IPS-18a (cell line): Measurements from ENCODE around the gene NUDT17.
"Not testable (repeated sequence)": the region's sequence is repeated elsewhere in the genome, so short reads cannot be mapped to it uniquely, and the experiment has no call there.

ENCODE experiments used
- H3K27ac ChIP-seq: one replicate; pipeline ENCODE4 v1.5.1; 2013; ENCODE audit warnings: low read length
- H3K27me3 ChIP-seq: one replicate; pipeline ENCODE4 v1.6.1; 2013; ENCODE audit warnings: mild to moderate bottlenecking, low read length; ENCODE audit not compliant: control insufficient read depth, insufficient read depth
- H3K36me3 ChIP-seq: one replicate; pipeline ENCODE4 v1.6.1; 2013; ENCODE audit warnings: low read depth, low read length; ENCODE audit not compliant: control insufficient read depth
- H3K4me1 ChIP-seq: one replicate; pipeline ENCODE4 v1.6.1; 2013; ENCODE audit warnings: low read depth, low read length; ENCODE audit not compliant: control insufficient read depth
- H3K4me3 ChIP-seq: one replicate; pipeline ENCODE4 v1.5.1; 2013; ENCODE audit warnings: low read length
- H3K9ac ChIP-seq: one replicate; pipeline ENCODE4 v1.6.1; 2013; ENCODE audit warnings: mild to moderate bottlenecking, low read length, moderate library complexity
- H3K9me3 ChIP-seq: one replicate; pipeline ENCODE4 v1.6.1; 2013; ENCODE audit warnings: low read depth, low read length; ENCODE audit not compliant: control insufficient read depth

The NUDT17 gene, protein sequence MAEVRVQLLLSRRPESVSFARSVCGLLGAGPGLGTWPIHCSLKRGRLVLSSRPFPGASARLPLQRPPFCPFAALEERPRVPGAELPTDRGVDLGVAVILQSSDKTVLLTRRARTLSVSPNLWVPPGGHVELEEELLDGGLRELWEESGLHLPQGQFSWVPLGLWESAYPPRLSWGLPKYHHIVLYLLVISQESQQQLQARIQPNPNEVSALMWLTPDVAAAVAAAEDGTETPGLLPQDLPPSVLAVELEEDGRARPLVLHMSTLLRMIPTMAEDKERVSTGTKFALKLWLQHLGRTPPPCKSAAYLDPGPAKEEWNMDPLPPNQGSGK

GRCh38 chr1:145845514-145846161 lies at the start of gene NUDT17:
Gene NUDT17 (plus strand): TSS chr1:145845630. CDS start chr1:145845641, 11 bp downstream.
- H3K4me1 ChIP-seq = no peaks in the 10 kb centered on the region
- H3K4me3 ChIP-seq = peak within 1 kb of the TSS; percentile 72
- H3K36me3 ChIP-seq = peaks cover 41% of the 10 kb centered on the region
- no peaks in the 10 kb centered on the region for H3K9me3 ChIP-seq
- H3K9ac ChIP-seq = peak within 1 kb of the TSS; percentile 47
- H3K27me3 ChIP-seq = peaks cover 10% of the 10 kb centered on the region
- H3K27ac ChIP-seq = no peak within 1 kb of the TSS

- Histone ChIP-seq H3K27me3 (no peaks in the 10 kb centered on the region), H3K9ac (no peak overlapping the region), H3K36me3 (no peaks in the 10 kb centered on the region), H3K4me1 (no peaks in the 10 kb centered on the region), H3K9me3 (peaks cover 5% of the 10 kb centered on the region), H3K27ac (no peak overlapping the region), H3K4me3 (no peak overlapping the region)
Measured at GRCh38 chr1:145796753-145797152, 48.7 kb upstream of the NUDT17 start.

DNA sequence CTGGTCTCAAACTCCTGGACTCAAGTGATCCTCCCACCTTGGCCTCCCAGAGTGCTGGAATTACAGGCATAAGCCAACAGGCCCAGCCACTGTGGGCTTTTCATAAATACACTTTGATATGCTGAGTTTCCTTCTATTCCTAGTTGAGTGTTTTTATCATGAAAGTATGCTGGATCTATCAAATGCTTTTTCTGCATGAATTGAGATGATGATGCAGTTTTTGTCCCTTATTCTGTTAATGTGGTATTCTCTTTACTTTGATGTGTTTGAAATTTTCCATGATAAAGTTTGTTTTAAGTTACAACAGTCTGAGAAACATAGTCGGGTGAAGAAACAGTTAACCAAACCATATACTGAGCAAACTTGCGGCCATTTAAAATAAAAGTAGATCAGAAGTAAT lies 45.6 kb upstream of the NUDT17 start:
- Histone ChIP-seq H3K27me3 (no peaks in the 10 kb centered on the region), H3K4me3 (no peak overlapping the region), H3K9ac (no peak overlapping the region), H3K27ac (no peak overlapping the region), H3K9me3 (peaks cover 5% of the 10 kb centered on the region), H3K36me3 (no peaks in the 10 kb centered on the region), H3K4me1 (no peaks in the 10 kb centered on the region)

DNA sequence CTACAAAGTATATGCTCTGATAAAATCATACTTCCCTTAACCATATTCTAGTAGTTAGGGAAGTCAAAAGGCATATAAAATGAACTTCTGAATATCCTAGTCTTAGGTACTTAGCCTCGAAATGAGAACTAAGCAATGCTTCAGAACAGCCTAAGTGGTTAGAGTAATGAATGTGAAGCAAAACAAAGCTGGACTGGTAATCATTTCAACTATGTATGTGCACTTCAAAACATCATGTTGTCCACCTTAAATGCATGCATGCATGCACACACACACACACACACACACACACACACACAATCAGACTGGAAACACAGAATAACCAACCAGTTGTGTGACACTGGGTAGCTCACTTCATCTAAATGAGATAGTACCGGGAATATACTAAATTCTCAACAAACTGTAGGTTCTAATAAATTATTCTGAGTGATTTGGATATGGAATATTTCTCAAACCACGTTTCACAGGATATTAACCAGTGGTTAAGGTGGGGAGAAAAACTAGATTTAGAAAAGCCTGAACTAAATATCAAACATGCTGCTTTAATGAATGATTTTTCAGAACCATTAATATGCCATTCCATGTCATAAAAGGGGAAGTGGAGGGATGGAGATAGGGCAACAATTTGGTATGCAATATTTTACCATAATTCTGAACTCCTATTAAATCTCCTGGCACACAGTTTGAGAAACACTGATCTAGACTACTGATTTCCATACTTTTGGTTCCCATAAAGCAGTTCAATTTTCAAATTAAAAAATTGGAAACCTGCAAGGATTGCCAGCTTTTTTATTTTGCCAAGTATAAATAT lies 41.0 kb upstream of the NUDT17 start:
- no peak overlapping the region for H3K9ac ChIP-seq
- no peaks in the 10 kb centered on the region for H3K9me3 ChIP-seq
- no peaks in the 10 kb centered on the region for H3K27me3 ChIP-seq
- H3K4me3 ChIP-seq = no peak overlapping the region
- no peak overlapping the region for H3K27ac ChIP-seq
- H3K4me1 ChIP-seq = peaks cover 6% of the 10 kb centered on the region
- no peaks in the 10 kb centered on the region for H3K36me3 ChIP-seq

DNA sequence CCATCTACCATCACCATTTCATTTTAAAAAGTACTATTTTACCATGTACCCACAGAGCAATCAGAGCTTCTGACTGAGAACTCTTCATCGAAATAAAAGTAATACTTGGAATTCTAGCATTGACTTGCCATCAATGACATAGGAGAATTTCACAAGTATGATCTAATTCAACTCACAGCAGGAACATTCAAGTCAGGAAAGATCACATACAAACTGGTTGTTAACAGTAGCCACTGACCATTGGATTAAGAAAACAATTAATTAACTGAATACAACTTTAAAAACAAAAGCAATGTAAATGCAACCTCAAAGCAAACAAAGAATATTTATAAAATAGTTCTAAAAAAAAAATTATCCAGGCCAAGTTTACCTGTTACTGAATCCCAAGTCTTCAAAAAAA lies 40.4 kb upstream of the NUDT17 start:
- peaks cover 6% of the 10 kb centered on the region for H3K4me1 ChIP-seq
- no peak overlapping the region for H3K27ac ChIP-seq
- H3K9ac ChIP-seq = no peak overlapping the region
- no peaks in the 10 kb centered on the region for H3K9me3 ChIP-seq
- H3K27me3 ChIP-seq = no peaks in the 10 kb centered on the region
- no peaks in the 10 kb centered on the region for H3K36me3 ChIP-seq
- H3K4me3 ChIP-seq = no peak overlapping the region

- Histone ChIP-seq H3K27me3 (no peaks in the 10 kb centered on the region), H3K4me1 (peaks cover 6% of the 10 kb centered on the region), H3K4me3 (no peak overlapping the region), H3K36me3 (no peaks in the 10 kb centered on the region), H3K9me3 (no peaks in the 10 kb centered on the region), H3K27ac (no peak overlapping the region), H3K9ac (no peak overlapping the region)
Measured at GRCh38 chr1:145806408-145806807, 39.0 kb upstream of the NUDT17 start.

DNA sequence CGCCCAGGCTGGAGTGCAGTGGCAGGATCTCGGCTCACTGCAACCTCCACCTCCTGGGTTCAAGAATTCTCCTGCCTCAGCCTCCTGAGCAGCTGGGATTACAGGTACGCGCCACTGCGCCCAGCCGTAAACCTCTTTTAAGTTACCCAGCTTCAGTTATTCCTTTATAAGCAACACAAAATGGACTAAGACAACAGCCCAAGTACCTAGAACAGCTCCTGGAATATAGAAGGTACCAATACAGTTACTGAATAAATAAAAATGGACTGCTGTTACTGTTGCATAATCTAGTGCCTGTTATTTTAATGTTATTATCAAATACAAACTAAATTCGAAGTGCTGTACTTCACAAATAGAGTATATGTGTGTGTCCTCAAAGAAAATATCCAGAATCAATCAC lies 38.6 kb upstream of the NUDT17 start:
- Histone ChIP-seq H3K27me3 (no peaks in the 10 kb centered on the region), H3K9ac (no peak overlapping the region), H3K9me3 (no peaks in the 10 kb centered on the region), H3K4me1 (peaks cover 6% of the 10 kb centered on the region), H3K36me3 (no peaks in the 10 kb centered on the region), H3K4me3 (no peak overlapping the region), H3K27ac (no peak overlapping the region)

GRCh38 chr1:145812977-145813810 lies 32.2 kb upstream of the NUDT17 start:
- not testable (repeated sequence) for H3K27me3 ChIP-seq, H3K4me1 ChIP-seq, H3K36me3 ChIP-seq, H3K9ac ChIP-seq, H3K4me3 ChIP-seq, H3K9me3 ChIP-seq, H3K27ac ChIP-seq

DNA sequence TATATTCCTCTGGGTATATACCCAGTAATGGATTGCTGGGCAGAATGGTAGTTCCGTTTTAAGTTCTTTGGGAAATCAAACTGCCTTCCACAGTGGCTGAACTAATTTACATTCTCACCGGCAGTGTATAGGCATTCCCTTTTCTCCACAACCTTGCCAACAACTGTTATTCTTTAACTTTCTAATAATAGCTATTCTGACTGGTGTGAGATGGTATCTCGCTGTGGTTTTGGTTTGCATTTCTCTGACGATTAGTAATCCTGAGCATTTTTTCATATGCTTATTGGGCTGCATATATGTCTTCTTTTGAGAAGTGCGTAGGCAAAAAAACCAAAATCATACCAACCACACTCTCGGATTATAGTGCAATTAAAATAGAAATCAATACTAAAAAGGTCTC lies 27.3 kb upstream of the NUDT17 start:
- H3K27me3 ChIP-seq, H3K36me3 ChIP-seq, H3K27ac ChIP-seq, H3K4me3 ChIP-seq, H3K9me3 ChIP-seq, H3K4me1 ChIP-seq, H3K9ac ChIP-seq: not testable (repeated sequence)

GRCh38 chr1:145822779-145823331 lies 22.6 kb upstream of the NUDT17 start:
- not testable (repeated sequence) for H3K27ac ChIP-seq, H3K9me3 ChIP-seq, H3K27me3 ChIP-seq, H3K4me1 ChIP-seq, H3K4me3 ChIP-seq, H3K9ac ChIP-seq
- peaks cover 18% of the 10 kb centered on the region for H3K36me3 ChIP-seq
